Left ventricle myocardium inferior (tissue), 1 donor: ENCODE data around the gene FAM120A. TPM values are rescaled to one million over a fixed set of nuclear protein-coding genes. Genes with fewer than 3 reads are reported as not detected.

Experiments
- DNase-seq: peaks from one replicate; pipeline ENCODE4 v3.0.0-alpha.2; 2020
- H3K27ac ChIP-seq: fragments of 200-600 bp; replicated peaks from 2 replicates; pipeline ENCODE4 v1.8.0; 2021
- H3K27me3 ChIP-seq: fragments of 200-600 bp; 2 replicates; pipeline ENCODE4 v1.8.0; 2021; ENCODE audit warnings: low read depth
- H3K36me3 ChIP-seq: fragments of 200-600 bp; 2 replicates; pipeline ENCODE4 v1.8.0; 2021
- H3K4me1 ChIP-seq: fragments of 200-600 bp; 2 replicates; pipeline ENCODE4 v1.8.0; 2021
- H3K4me3 ChIP-seq: fragments of 200-600 bp; 2 replicates; pipeline ENCODE4 v1.8.0; 2021; ENCODE audit warnings: mild to moderate bottlenecking, moderate library complexity
- H3K9me3 ChIP-seq: fragments of 200-600 bp; replicated peaks from 2 replicates; pipeline ENCODE4 v1.8.0; 2021
- intact Hi-C: fragments of 100-400 bp; cut with micrococcal nuclease; formaldehyde crosslinking; loops from one replicate; pipeline ENCODE4 v1.11.0; 2022
- total RNA-seq: library from RNA; stranded (reverse); fragmentation: NEBNext Ultra II Directional; extraction: Animal tissue kit (Norgen Biotek cat#: 25700); gene quantifications from one replicate; pipeline ENCODE4 v1.2.1, GENCODE V29; 2021
- TF ChIP-seq, protein P1 (sequence below): fragments of 200-600 bp; IDR thresholded peaks from 2 replicates; pipeline ENCODE4 v1.8.0; 2021; ENCODE audit warnings: antibody characterized with exemption, mild to moderate bottlenecking, borderline replicate concordance
- donor health status: DM: no; HTN: yes; CAD: no; lungs with severe emphysema.

The FAM120A gene
- total RNA-seq, 1 donor from 2014 or later: 104 TPM

DNA sequence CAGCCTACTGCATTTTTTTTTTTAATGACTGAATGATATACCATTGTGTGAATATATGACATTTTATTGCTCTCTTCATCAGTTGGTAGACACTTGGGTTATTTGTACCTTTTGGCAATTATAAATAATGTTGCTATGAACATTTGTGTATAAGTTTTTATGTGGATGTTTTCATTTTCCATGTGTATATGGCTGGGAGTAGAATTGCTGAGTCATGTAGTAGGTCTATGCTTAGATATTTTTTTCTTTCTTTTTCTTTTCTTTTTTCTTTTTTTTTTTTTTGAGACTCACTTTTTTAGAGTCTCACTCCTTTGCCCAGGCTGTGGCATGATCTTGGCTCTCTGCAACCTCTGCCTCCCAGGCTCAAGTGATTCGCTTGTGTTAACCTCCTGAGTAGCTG is 34.8 kb downstream of the FAM120A start:
- no peaks in the 10 kb centered on the region for H3K27me3 ChIP-seq
- H3K27ac ChIP-seq: no peak overlapping the region
- no peak for DNase-seq
- peaks cover 23% of the 10 kb centered on the region for H3K36me3 ChIP-seq
- no peaks in the 10 kb centered on the region for H3K9me3 ChIP-seq
- TF ChIP-seq, protein P1, sequence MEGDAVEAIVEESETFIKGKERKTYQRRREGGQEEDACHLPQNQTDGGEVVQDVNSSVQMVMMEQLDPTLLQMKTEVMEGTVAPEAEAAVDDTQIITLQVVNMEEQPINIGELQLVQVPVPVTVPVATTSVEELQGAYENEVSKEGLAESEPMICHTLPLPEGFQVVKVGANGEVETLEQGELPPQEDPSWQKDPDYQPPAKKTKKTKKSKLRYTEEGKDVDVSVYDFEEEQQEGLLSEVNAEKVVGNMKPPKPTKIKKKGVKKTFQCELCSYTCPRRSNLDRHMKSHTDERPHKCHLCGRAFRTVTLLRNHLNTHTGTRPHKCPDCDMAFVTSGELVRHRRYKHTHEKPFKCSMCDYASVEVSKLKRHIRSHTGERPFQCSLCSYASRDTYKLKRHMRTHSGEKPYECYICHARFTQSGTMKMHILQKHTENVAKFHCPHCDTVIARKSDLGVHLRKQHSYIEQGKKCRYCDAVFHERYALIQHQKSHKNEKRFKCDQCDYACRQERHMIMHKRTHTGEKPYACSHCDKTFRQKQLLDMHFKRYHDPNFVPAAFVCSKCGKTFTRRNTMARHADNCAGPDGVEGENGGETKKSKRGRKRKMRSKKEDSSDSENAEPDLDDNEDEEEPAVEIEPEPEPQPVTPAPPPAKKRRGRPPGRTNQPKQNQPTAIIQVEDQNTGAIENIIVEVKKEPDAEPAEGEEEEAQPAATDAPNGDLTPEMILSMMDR: no peak
- intact Hi-C loops: no loop called here
- H3K4me3 ChIP-seq: no peak overlapping the region
- peaks cover 70% of the 10 kb centered on the region for H3K4me1 ChIP-seq

DNA sequence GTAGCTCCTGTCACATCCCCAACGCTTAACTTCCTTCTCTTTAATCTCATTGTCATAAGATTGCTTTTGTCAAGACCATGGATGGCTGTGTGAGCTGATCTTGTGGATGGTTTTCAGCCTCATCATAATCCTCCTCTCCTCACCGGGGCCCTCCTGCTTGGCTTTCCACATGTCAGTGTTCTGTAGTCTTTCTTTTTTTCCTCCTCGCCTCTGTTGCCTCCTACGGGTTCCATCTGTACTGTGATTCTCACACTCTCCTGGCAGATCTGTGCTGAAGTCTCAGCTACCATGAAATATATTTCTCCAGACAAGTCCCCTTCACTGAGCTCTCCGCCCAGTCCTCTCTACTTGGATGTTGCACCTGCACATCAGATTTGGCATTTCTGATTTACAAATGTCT is 36.8 kb downstream of the FAM120A start:
- TF ChIP-seq, protein P1: no peak
- Histone ChIP-seq H3K27ac (no peak overlapping the region), H3K9me3 (no peaks in the 10 kb centered on the region), H3K4me3 (no peak overlapping the region), H3K4me1 (peaks cover 77% of the 10 kb centered on the region), H3K36me3 (peaks cover 23% of the 10 kb centered on the region), H3K27me3 (no peaks in the 10 kb centered on the region)
- intact Hi-C loops: no loop called here
- DNase-seq: no peak

DNA sequence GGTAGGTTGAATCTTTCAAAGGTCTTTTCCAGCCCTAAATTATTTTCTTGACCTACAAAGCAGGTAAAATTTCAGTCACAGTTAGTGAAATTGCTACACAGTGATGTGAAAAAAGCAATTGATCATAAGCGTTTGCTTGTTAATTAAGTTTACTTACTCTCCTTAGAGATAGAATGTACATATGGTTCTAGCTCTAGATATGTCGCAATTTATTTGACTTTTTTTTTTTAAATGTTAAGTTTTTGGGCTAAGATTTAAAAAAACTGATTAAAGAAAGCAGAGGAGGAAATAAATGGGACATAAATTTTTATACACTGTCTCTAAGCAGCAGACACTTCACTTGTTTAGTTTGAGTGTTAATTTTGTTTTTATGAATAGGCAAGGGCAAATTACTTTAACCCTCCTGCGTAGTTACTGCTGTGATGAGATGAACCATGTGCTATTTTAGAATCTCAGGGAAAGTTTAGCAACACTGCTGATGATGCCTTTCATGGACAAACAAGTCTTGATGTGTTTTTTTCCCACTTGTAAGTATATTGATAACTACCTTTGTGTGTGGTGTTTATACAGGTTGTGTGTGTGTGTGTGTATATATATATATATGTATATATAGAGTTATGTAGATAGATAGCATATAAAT is 40.2 kb downstream of the FAM120A start:
- Histone ChIP-seq H3K9me3 (no peaks in the 10 kb centered on the region), H3K27me3 (no peaks in the 10 kb centered on the region), H3K4me3 (no peak overlapping the region), H3K4me1 (peaks cover 65% of the 10 kb centered on the region), H3K36me3 (peaks cover 22% of the 10 kb centered on the region), H3K27ac (no peak overlapping the region)
- TF ChIP-seq, protein P1: no peak
- intact Hi-C loops: no loop called here
- DNase-seq: no peak

DNA sequence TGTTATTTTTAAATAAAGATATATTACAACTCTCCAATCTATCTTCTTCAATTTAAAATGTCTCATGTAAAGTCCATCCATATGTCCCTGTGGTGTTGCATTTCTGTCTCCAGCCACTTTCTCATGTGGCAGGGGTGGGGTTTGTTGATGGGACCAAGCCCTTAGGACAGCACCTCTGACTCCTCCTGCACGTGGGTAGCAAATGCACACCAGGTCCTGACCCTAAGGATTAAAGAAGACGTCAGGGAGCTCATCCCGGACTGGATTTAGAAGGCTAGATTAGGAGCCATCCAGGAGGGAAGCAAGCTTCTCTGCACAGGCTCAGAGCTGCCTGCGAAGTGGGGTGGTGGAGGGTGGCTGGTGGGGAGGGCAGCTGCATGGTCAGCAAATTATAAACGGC is 40.8 kb downstream of the FAM120A start:
- no peaks in the 10 kb centered on the region for H3K9me3 ChIP-seq
- H3K4me1 ChIP-seq: peaks cover 60% of the 10 kb centered on the region
- no peak overlapping the region for H3K27ac ChIP-seq
- H3K4me3 ChIP-seq: no peak overlapping the region
- no peak for DNase-seq
- intact Hi-C loops: no loop called here
- no peaks in the 10 kb centered on the region for H3K27me3 ChIP-seq
- peaks cover 26% of the 10 kb centered on the region for H3K36me3 ChIP-seq
- TF ChIP-seq, protein P1: no peak

DNA sequence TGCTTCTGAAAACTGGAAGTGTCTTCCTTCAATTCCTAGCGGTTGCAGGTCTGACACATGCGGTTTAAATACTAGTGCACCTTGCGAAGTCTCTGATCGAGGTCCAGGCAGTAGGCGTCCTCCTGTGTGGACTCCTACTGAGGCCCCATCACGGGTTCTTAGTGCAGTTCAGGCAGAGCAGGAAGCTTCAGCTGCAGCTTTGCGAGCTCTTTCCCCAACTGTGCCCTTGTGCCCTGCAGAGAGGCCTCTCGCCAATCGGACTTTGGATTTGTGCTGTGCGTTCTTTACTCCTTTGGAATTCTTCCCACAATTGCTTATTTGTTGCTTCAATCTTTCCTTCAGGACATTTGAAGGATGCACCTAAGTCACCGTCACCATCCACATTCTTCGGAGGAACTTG is 42.5 kb downstream of the FAM120A start:
- no peak overlapping the region for H3K27ac ChIP-seq
- H3K27me3 ChIP-seq: no peaks in the 10 kb centered on the region
- H3K4me1 ChIP-seq: peaks cover 56% of the 10 kb centered on the region
- no peak for DNase-seq
- no peaks in the 10 kb centered on the region for H3K9me3 ChIP-seq
- TF ChIP-seq, protein P1: no peak
- intact Hi-C loops: no loop called here
- no peak overlapping the region for H3K4me3 ChIP-seq
- peaks cover 40% of the 10 kb centered on the region for H3K36me3 ChIP-seq
